ENCODE results near the gene DNHD1. TPM values are rescaled to one million over a fixed set of nuclear protein-coding genes. Genes with fewer than 3 reads are reported as not detected.
A peak's percentile ranks its signal among the peaks of the same experiment; 100 is the strongest.

The DNHD1 gene
- total RNA-seq, 2 donors from 2014 or later: 23.9 to 26.5 TPM

DNA sequence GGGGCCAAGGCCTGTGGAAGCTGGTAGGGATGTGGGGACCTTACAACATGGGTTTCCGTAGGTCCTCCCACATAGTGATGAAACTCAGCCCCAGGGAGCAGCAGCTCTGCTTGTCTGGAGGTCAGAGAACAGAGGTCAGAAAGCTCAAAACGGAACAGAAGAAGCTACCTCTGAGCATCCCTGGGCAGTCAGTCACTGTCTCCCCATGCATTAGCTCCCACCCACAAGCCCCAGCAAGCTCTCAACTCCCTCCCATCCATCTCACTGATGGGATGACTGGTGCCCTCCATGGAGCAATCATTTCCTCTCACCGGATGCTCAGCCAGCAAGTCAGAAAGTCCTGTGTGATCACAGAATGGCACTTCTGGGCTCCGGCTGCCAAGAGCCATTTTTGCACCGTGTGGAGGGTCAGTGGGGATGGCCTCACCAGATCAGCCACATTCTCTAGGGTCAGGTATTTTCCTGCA lies 120.3 kb downstream of the DNHD1 start:
- peak overlapping the region; percentile 93 for H3K4me3 ChIP-seq
- H3K36me3 ChIP-seq: peaks cover 11% of the 10 kb centered on the region
- H3K27ac ChIP-seq: peak overlapping the region; percentile 4 to 80

DNA sequence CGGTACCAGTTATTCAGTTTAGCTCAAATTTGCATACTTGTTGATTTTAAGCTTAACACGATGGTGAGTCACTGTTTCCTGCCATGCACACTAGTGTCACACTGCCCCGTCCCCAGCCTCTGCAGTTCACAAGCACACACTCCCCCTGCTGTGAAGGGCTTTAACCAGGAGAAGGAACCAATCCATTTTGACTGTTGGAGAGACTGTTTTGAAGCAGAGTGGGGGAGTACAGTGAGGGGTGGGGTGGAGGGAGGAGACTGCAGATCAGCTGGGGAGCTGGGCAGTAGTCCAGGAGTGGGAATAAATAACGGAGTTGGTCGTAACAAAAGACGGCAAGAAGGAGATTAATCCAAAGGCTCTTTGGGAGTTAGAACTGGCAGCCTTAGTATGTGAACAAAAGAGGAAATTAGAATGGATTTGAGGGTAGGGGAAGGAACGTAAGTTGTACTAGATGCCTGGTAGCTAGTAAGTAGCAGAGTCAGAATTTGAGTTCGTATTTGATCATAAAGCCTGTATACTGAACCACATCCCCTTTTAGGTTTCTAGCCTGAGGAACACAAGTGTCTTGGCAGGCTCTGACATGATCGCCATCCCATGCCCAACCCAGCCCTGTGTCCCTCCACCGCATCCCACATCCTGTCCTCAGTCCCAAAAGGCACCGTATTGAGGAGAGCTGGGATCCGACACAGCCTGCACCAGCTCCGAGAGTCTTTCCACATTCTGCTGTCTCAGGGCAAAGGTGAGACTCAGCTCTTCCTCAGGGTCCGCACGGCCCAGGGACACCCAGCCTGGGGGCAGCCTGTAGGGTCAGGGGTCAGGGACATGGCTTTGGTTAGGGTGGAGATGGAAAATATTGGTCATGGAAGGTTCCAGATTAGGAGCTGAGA lies 121.3 kb downstream of the DNHD1 start:
- TF ChIP-seq, protein P1, sequence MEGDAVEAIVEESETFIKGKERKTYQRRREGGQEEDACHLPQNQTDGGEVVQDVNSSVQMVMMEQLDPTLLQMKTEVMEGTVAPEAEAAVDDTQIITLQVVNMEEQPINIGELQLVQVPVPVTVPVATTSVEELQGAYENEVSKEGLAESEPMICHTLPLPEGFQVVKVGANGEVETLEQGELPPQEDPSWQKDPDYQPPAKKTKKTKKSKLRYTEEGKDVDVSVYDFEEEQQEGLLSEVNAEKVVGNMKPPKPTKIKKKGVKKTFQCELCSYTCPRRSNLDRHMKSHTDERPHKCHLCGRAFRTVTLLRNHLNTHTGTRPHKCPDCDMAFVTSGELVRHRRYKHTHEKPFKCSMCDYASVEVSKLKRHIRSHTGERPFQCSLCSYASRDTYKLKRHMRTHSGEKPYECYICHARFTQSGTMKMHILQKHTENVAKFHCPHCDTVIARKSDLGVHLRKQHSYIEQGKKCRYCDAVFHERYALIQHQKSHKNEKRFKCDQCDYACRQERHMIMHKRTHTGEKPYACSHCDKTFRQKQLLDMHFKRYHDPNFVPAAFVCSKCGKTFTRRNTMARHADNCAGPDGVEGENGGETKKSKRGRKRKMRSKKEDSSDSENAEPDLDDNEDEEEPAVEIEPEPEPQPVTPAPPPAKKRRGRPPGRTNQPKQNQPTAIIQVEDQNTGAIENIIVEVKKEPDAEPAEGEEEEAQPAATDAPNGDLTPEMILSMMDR (IDR thresholded peaks at IDR 0.05): no peak
- peaks cover 17 to 26% of the 10 kb centered on the region in 2 donors for H3K4me1 ChIP-seq (ENCODE audit: control insufficient read depth in 1 of 2, low read depth in 2 of 2)
- peak overlapping the region; percentile 93 for H3K4me3 ChIP-seq
- H3K9me3 ChIP-seq: no peaks in the 10 kb centered on the region
- H3K27ac ChIP-seq: peak overlapping the region; percentile 75 to 80
- H3K27me3 ChIP-seq (replicated peaks; ENCODE audit: insufficient read depth): no peaks in the 10 kb centered on the region
- ATAC-seq (ENCODE audit: insufficient number of reproducible peaks, low FRiP score, low read depth) (peak; percentile 10), DNase-seq (ENCODE audit: low spot score) (no peak)
- peaks cover 11% of the 10 kb centered on the region for H3K36me3 ChIP-seq

More for the DNA sequence above, 120.3 kb downstream of the DNHD1 start:
- H3K4me1 ChIP-seq (ENCODE audit: control insufficient read depth in 1 of 2, low read depth in 2 of 2): peaks cover 23 to 31% of the 10 kb centered on the region in 2 donors
- no peaks in the 10 kb centered on the region for H3K9me3 ChIP-seq
- H3K27me3 ChIP-seq (replicated peaks; ENCODE audit: insufficient read depth): no peaks in the 10 kb centered on the region
- ATAC-seq (ENCODE audit: insufficient number of reproducible peaks, low FRiP score, low read depth) (no peak), DNase-seq (ENCODE audit: low spot score) (no peak)
- TF ChIP-seq, protein P1 (IDR thresholded peaks at IDR 0.05): no peak

DNA sequence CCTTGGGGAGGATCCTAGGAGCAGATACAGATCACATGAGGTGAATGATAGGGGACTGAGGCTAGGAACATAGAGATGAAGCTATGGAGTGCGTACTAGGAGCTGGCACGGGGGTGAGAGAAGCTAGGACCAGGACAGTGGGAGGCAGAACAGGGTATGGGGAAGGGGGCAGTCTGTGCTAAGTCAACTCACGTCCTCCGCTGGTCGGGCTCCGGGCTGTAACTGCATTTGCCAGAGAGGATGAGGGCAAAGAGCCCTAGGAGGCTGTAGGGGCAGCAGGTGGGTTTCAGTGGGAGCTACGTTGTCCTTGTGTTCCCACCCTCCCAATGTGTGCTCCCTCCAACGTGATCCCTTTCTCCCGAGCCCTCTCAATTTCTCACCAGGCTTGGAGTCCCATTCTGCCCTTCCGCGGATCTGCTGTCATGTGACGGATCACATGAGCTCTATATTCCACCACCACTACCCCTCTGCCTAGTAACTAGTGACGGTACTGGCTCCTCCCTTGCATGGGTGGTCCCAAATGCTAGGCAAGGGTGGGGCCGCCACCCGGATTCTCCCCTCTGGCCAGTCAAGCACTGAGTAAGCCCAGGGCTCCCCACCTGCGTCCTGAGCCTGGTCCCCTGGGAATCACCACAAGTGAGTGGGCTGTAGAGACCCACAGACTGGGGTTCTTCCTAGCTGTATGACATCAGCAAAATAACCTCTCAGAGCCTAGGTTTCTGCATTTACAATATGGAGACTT lies 122.1 kb downstream of the DNHD1 start, which contains the start of gene TPP1:
TSS of gene TPP1 (minus strand) at position 419 of the 742 bp plus-strand sequence. CDS start at position 397, 22 bp downstream.
- TF ChIP-seq, protein P1 (IDR thresholded peaks at IDR 0.05): no peak
- Histone ChIP-seq H3K4me1 (ENCODE audit: control insufficient read depth in 1 of 2, low read depth in 2 of 2) (peaks cover 13 to 23% of the 10 kb centered on the region in 2 donors), H3K4me3 (peak within 1 kb of the TSS; percentile 93), H3K27ac (peak within 1 kb of the TSS; percentile 75 to 80), H3K9me3 (no peaks in the 10 kb centered on the region), H3K36me3 (peaks cover 11% of the 10 kb centered on the region), H3K27me3 (replicated peaks; ENCODE audit: insufficient read depth) (no peaks in the 10 kb centered on the region)
- ATAC-seq (ENCODE audit: insufficient number of reproducible peaks, low FRiP score, low read depth) (peak; percentile 98), DNase-seq (ENCODE audit: low spot score) (peak; percentile 93)

DNA sequence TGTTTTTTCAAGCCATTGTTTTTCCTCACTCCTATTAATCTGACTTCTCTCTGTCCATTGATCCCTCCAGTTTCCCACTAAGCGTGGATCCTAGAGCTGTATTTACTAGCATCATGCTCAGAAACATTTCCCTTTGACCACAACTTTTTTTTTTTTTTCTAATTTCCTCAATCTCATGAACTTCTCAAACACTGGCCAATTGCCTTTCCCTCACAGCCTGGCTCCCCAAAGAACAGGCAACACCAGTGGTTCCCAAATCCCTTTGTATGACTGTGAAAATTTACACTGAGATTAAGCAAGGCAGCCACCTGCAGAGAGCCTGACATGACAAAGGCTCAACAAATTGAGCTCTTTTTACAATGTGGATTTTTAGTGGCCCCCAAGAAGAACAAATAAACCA lies 123.6 kb downstream of the DNHD1 start:
- TF ChIP-seq, protein P1 (IDR thresholded peaks at IDR 0.05): no peak
- ATAC-seq (ENCODE audit: insufficient number of reproducible peaks, low FRiP score, low read depth) (no peak), DNase-seq (ENCODE audit: low spot score) (no peak)
- Histone ChIP-seq H3K4me1 (ENCODE audit: control insufficient read depth in 1 of 2, low read depth in 2 of 2) (peaks cover 13 to 23% of the 10 kb centered on the region in 2 donors), H3K27me3 (replicated peaks; ENCODE audit: insufficient read depth) (no peaks in the 10 kb centered on the region), H3K4me3 (no peak overlapping the region), H3K27ac (no peak overlapping the region), H3K36me3 (peaks cover 18% of the 10 kb centered on the region), H3K9me3 (no peaks in the 10 kb centered on the region)

Other genes with a start within 250 kb of the DNHD1 start
- gene CCKBR, start 237.4 kb upstream of the DNHD1 start, total RNA-seq: not detected
- gene CAVIN3, start 176.8 kb upstream of the DNHD1 start, total RNA-seq: 100 to 1,000 TPM; 303 to 717 TPM
- 10 to 100 TPM; 36.6 to 51.3 TPM for gene SMPD1, start 106.8 kb upstream of the DNHD1 start, total RNA-seq
- gene APBB1, start 78.2 kb upstream of the DNHD1 start, total RNA-seq: 10 to 100 TPM; 40.0 to 63.6 TPM
- gene HPX, start 56.3 kb upstream of the DNHD1 start, total RNA-seq: 1 to 10 TPM in 1 of 2 donors, under 1 TPM in 1; 0.54 to 2.9 TPM
- gene TRIM3, start 23.3 kb upstream of the DNHD1 start, total RNA-seq: 10 to 100 TPM; 40.3 to 40.4 TPM
- 10 to 100 TPM; 52.1 to 62.8 TPM for gene ARFIP2, start 15.9 kb upstream of the DNHD1 start, total RNA-seq
- 10 to 100 TPM; 47.7 to 49.9 TPM for gene TIMM10B, start 15.8 kb upstream of the DNHD1 start, total RNA-seq
- 10 to 100 TPM; 13.9 to 35.8 TPM for gene RRP8, start 106.3 kb downstream of the DNHD1 start, total RNA-seq
- 100 to 1,000 TPM; 338 to 588 TPM for gene ILK, start 106.5 kb downstream of the DNHD1 start, total RNA-seq
- gene TAF10, start 114.9 kb downstream of the DNHD1 start, total RNA-seq: 10 to 100 TPM; 39.5 to 40.0 TPM
- 10 to 100 TPM; 66.7 to 75.6 TPM for gene TPP1, start 122.1 kb downstream of the DNHD1 start, total RNA-seq
- 10 to 100 TPM; 62.3 to 73.5 TPM for gene DCHS1, start 158.5 kb downstream of the DNHD1 start, total RNA-seq
- 10 to 100 TPM; 20.6 to 53.6 TPM for gene MRPL17, start 186.1 kb downstream of the DNHD1 start, total RNA-seq